Subcutaneous adipose tissue (tissue), 4 donors: ENCODE results near the gene LLGL1. TPM values are rescaled to one million over a fixed set of nuclear protein-coding genes. Genes with fewer than 3 reads are reported as not detected.

Experiments
- total RNA-seq, 4 donors: library from RNA; depleted of rRNA; stranded (reverse); fragments of >200 nt; gene quantifications; one replicate each; pipeline ENCODE4 v1.1.0, GENCODE V29; 2016
- TF ChIP-seq, protein P1 (sequence below): fragments of 450-650 bp; IDR thresholded peaks from one replicate; pipeline ENCODE4 v1.5.1; 2016; ENCODE audit warnings: low read depth, mild to moderate bottlenecking, control low read depth, antibody characterized with exemption, moderate library complexity

Gene LLGL1
- total RNA-seq, 4 donors from 2014 or later, result 4.2 to 17.7 (median 13.6) TPM

- TF ChIP-seq, protein P1, sequence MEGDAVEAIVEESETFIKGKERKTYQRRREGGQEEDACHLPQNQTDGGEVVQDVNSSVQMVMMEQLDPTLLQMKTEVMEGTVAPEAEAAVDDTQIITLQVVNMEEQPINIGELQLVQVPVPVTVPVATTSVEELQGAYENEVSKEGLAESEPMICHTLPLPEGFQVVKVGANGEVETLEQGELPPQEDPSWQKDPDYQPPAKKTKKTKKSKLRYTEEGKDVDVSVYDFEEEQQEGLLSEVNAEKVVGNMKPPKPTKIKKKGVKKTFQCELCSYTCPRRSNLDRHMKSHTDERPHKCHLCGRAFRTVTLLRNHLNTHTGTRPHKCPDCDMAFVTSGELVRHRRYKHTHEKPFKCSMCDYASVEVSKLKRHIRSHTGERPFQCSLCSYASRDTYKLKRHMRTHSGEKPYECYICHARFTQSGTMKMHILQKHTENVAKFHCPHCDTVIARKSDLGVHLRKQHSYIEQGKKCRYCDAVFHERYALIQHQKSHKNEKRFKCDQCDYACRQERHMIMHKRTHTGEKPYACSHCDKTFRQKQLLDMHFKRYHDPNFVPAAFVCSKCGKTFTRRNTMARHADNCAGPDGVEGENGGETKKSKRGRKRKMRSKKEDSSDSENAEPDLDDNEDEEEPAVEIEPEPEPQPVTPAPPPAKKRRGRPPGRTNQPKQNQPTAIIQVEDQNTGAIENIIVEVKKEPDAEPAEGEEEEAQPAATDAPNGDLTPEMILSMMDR, result no peak
Measured at GRCh38 chr17:18263885-18264682, 38.6 kb downstream of the LLGL1 start.

GRCh38 chr17:18267366-18267765 is 41.9 kb downstream of the LLGL1 start:
- TF ChIP-seq, protein P1, result no peak

DNA sequence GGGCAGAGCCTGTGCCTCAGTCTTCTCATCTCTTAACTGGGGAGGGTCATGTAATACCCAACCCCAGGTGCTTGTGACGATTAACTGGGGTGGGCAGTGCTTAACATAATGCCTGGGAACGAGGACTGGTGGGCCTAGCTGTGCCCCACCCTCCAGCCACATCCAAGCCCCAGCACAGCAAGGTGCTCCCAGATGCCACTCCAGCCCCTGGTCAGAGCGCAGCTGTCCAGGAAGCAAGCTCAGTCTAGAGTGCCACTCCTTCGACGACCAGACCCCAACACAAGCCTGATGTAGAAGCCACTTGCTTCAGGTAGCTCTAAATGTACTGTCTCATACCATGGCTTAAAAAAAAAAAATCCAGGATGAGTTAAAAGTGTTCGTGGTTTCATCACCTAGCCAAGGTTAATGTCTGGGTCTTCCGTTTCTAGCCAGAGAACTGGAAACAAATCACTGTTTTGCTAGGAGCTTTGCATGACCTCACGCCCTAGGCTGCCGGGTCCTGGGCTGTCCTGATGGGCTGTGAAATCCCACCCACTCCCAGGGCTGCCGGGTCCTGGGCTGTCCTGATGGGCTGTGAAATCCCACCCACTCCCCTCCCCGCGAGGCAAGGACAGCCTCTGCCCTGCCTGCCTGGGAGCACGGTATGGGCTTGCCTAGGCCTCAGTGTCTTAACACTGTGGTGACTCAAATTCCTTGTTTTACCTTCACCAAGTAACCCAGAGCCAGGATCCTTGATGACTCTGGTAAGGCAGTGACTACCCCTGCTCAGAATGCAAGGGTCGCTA is 42.7 kb downstream of the LLGL1 start:
- TF ChIP-seq, protein P1, result no peak

DNA sequence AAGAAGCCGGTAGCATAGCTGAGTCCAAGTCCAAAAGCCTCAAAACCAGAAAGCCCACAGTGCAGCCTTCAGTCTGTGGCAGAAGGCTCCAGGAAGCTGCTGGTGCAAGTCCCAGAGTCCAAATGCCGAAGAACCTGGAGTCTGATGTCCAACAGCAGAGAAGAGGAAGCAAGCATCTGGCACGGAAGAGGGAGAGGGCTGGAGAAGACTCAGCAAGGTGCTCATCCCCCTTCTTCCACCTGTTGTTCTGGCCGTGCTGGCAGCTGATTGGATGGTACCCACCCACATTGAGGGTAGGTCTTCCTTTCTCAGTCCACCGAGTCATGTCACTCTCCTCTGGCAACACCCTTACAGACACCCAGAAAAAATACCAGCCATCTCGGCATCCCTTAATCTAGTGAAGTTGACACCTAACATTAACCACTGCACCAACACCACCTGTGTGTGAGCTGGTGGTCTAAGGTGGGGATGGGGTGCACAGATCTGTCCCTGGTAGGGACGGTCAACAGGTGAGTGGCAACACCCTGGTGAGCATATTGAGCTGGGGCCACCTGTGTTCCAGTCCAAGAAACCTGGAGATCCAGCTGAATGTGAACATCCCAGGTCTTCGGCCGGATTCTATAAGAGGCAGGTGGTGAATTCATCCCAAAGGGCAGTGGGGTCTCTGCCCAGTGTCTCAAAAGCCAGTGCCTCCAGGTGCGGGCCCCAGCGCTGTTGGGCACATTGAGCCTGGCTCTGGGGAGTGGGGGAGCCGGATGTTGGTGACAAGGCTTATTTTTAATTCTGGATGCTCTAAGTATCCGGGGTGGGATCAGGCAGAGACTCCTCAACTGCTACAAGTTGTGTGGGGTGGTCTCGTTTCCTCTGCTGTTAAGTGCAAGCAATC is 44.9 kb downstream of the LLGL1 start:
- TF ChIP-seq, protein P1, result no peak

- TF ChIP-seq, protein P1, result no peak
Measured at GRCh38 chr17:18277076-18277475, 51.6 kb downstream of the LLGL1 start.

DNA sequence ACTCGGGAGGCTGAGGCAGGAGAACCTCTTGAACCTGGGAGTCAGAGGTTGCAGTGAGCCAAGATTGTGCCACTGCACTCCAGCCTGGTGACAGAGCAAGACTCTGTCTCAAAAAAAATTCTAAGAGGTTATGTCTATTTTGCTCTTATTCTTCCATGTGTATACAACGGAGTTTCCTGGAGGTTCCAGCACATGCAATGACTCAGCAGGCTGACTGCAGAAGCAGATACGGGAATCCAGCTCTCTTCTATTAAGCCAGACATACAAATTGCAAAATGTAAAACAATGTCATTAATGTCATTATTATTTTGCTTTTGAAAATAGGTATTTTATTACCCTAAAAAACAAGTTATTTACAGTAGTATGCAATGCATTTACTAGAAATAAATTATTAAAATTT is 53.4 kb downstream of the LLGL1 start:
- TF ChIP-seq, protein P1, result no peak
